DOHH2 (cell line): ENCODE measurements around the gene PDE2A.

Experiments used
- H3F3A ChIP-seq: fragments of 200-600 bp; sonication (generic), shearing (Covaris generic); 2 replicates; pipeline ENCODE4 v1.6.0; 2016; ENCODE audit warnings: antibody characterized with exemption, mild to moderate bottlenecking; ENCODE audit not compliant: control insufficient read depth, insufficient read depth
- H3K27ac ChIP-seq: fragments of 200-600 bp; sonication (generic); 2 replicates; pipeline ENCODE4 v1.5.1; 2014; ENCODE audit warnings: low read depth, mild to moderate bottlenecking, low read length, moderate library complexity
- H3K27me3 ChIP-seq: fragments of 200-600 bp; sonication (generic); 2 replicates; pipeline ENCODE4 v1.6.1; 2014; ENCODE audit warnings: mild to moderate bottlenecking, low read length, mixed read lengths; ENCODE audit not compliant: control insufficient read depth
- H3K36me3 ChIP-seq: fragments of 200-600 bp; sonication (generic); 2 replicates; pipeline ENCODE4 v1.6.1; 2014; ENCODE audit warnings: mild to moderate bottlenecking, low read length, moderate library complexity, mixed read lengths; ENCODE audit not compliant: control insufficient read depth
- H3K4me1 ChIP-seq: fragments of 200-600 bp; sonication (generic); 2 replicates; pipeline ENCODE4 v1.6.1; 2014; ENCODE audit warnings: mild to moderate bottlenecking, low read length, mixed read lengths; ENCODE audit not compliant: control insufficient read depth
- H3K4me2 ChIP-seq: fragments of 200-600 bp; sonication (generic); 2 replicates; pipeline ENCODE4 v1.6.0; 2014; ENCODE audit warnings: mild to moderate bottlenecking, low read length, moderate library complexity
- H3K4me3 ChIP-seq: fragments of 200-600 bp; sonication (generic); 2 replicates; pipeline ENCODE4 v1.5.1; 2014; ENCODE audit warnings: mild to moderate bottlenecking, low read length, mixed read lengths
- H3K79me2 ChIP-seq: fragments of 200-600 bp; sonication (generic); 2 replicates; pipeline ENCODE4 v1.6.1; 2014; ENCODE audit warnings: mild to moderate bottlenecking, low read length, mixed read lengths; ENCODE audit not compliant: control insufficient read depth
- H3K9me2 ChIP-seq: fragments of 200-600 bp; sonication (generic); replicated peaks from 2 replicates; pipeline ENCODE4 v1.6.1; 2014; ENCODE audit warnings: mild to moderate bottlenecking, low read length, mixed read lengths; ENCODE audit not compliant: control insufficient read depth
- H3K9me3 ChIP-seq: fragments of 200-600 bp; sonication (generic); 2 replicates; pipeline ENCODE4 v1.6.1; 2014; ENCODE audit warnings: antibody characterized with exemption, low read length, mixed read lengths; ENCODE audit not compliant: control insufficient read depth, insufficient read depth
- H4K20me1 ChIP-seq: fragments of 200-600 bp; sonication (generic); 2 replicates; pipeline ENCODE4 v1.6.0; 2014; ENCODE audit warnings: low read depth, mild to moderate bottlenecking, antibody characterized with exemption, low read length, moderate library complexity; ENCODE audit not compliant: control insufficient read depth, insufficient read depth
- EZH2phosphoT487 ChIP-seq: fragments of 200-600 bp; sonication (generic); IDR thresholded peaks from 2 replicates; pipeline ENCODE4 v1.6.1; 2017; ENCODE audit warnings: borderline replicate concordance, mild to moderate bottlenecking, antibody characterized with exemption, low read length, moderate library complexity, mixed read lengths
- TF ChIP-seq, protein P1 (sequence below): fragments of 200-600 bp; sonication (generic); IDR thresholded peaks from one replicate; pipeline ENCODE4 v1.5.1; 2014; ENCODE audit warnings: antibody characterized with exemption, mild to moderate bottlenecking, low read depth, low read length; ENCODE audit not compliant: poor library complexity, severe bottlenecking

The PDE2A gene

GRCh38 chr11:72583177-72583553 lies 91.1 kb downstream of the PDE2A start:
- peaks cover 7% of the 10 kb centered on the region; the same call in 1 of the 2 replicates for H3K27me3 ChIP-seq

DNA sequence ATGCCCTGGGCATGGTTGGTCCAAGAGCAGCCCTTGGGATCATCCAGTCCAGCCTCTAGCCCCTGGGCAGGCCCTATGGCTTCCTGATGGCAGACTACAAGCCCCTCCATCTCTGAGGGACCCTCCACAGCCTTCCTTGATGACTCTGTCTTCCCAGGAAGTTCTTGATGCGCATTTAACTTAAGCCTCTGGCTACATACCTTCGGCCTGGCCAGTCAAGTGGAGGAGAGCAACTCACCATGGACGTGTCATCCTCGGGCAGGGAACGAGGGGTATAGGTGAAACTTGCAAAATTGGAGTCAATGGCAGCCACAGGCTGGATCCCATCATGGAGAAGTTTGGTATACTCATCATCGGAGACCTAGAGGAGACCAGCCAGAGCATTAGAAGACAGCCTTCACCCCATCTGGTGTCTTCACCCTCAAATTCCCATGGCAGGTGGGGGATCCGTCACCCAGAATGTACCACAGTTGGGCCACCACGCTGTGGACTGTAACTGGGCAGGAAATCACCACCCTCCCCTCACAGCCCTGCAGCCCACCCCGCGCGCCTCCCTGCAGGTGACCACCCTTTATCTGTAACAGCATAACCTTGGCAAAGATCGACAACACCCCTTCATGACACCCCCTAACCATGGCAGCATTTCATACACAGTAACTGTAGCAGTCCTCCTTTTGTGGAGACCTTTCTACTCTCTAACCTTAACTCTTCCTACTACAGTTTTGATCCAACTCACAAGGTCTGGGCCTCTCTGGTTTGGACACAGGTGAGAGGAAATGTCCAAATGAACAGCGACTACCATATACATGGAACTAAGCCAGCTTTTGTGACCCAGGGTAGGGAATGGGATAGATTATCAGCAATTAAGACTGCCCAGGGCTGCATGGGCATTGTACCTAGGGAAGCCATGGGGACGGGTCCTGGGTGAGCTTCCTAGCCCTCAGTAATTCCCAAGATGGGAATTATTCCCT lies 91.7 kb downstream of the PDE2A start:
- H4K20me1 ChIP-seq, result no peaks in the 10 kb centered on the region
- no peaks in the 10 kb centered on the region for H3K9me2 ChIP-seq
- H3K4me1 ChIP-seq, result peaks cover 19% of the 10 kb centered on the region
- H3K4me2 ChIP-seq, result no peak overlapping the region
- H3K4me3 ChIP-seq, result no peak overlapping the region
- H3K27ac ChIP-seq, result no peak overlapping the region
- H3K27me3 ChIP-seq, result peaks cover 6% of the 10 kb centered on the region; the same call in 1 of the 2 replicates
- H3K9me3 ChIP-seq, result no peaks in the 10 kb centered on the region
- no peaks in the 10 kb centered on the region for H3K36me3 ChIP-seq
- no peaks in the 10 kb centered on the region for H3F3A ChIP-seq
- H3K79me2 ChIP-seq, result no peaks in the 10 kb centered on the region
- TF ChIP-seq EZH2phosphoT487, result no peak
- TF ChIP-seq, protein P1, sequence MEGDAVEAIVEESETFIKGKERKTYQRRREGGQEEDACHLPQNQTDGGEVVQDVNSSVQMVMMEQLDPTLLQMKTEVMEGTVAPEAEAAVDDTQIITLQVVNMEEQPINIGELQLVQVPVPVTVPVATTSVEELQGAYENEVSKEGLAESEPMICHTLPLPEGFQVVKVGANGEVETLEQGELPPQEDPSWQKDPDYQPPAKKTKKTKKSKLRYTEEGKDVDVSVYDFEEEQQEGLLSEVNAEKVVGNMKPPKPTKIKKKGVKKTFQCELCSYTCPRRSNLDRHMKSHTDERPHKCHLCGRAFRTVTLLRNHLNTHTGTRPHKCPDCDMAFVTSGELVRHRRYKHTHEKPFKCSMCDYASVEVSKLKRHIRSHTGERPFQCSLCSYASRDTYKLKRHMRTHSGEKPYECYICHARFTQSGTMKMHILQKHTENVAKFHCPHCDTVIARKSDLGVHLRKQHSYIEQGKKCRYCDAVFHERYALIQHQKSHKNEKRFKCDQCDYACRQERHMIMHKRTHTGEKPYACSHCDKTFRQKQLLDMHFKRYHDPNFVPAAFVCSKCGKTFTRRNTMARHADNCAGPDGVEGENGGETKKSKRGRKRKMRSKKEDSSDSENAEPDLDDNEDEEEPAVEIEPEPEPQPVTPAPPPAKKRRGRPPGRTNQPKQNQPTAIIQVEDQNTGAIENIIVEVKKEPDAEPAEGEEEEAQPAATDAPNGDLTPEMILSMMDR, result no peak

More at GRCh38 chr11:72583177-72583553, 91.1 kb downstream of the PDE2A start:
- H3K9me2 ChIP-seq, result no peaks in the 10 kb centered on the region
- H3K79me2 ChIP-seq, result no peaks in the 10 kb centered on the region
- H3K27ac ChIP-seq, result no peak overlapping the region
- H4K20me1 ChIP-seq, result no peaks in the 10 kb centered on the region
- TF ChIP-seq, protein P1, result no peak
- no peak for TF ChIP-seq EZH2phosphoT487
- no peak overlapping the region for H3K4me3 ChIP-seq
- H3F3A ChIP-seq, result no peaks in the 10 kb centered on the region
- no peaks in the 10 kb centered on the region for H3K36me3 ChIP-seq
- H3K4me1 ChIP-seq, result peaks cover 19% of the 10 kb centered on the region
- H3K4me2 ChIP-seq, result no peak overlapping the region
- H3K9me3 ChIP-seq, result no peaks in the 10 kb centered on the region

DNA sequence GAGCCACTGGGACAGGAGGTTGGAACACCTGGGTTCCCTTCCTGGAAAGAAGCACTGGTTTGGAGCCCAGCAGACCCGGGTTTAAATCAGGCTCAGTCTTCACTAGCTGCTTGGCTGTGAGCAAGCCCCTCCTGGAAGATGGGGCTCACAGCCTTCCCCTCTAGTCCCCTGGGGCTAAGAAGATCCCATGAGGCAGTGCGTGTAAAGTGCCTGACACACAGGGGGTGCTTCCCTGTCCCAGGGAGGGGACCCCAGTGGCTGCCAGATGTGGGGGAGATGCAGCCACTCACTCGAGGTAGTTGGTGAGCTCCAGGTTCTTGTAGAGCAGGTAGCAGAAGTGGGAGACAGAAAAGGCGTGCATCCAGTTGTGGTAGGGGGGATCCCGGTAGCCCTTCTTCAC lies 93.2 kb downstream of the PDE2A start:
- Histone ChIP-seq H3K4me3 (no peak overlapping the region), H3K4me2 (no peak overlapping the region), H3K79me2 (no peaks in the 10 kb centered on the region), H4K20me1 (no peaks in the 10 kb centered on the region), H3K27ac (no peak overlapping the region), H3F3A (no peaks in the 10 kb centered on the region), H3K4me1 (peaks cover 19% of the 10 kb centered on the region), H3K27me3 (peaks cover 6% of the 10 kb centered on the region; the same call in 1 of the 2 replicates), H3K9me2 (no peaks in the 10 kb centered on the region), H3K36me3 (no peaks in the 10 kb centered on the region), H3K9me3 (no peaks in the 10 kb centered on the region)
- no peak for TF ChIP-seq EZH2phosphoT487
- TF ChIP-seq, protein P1, result no peak
